ENCODE data around the gene BNC2.

DNA sequence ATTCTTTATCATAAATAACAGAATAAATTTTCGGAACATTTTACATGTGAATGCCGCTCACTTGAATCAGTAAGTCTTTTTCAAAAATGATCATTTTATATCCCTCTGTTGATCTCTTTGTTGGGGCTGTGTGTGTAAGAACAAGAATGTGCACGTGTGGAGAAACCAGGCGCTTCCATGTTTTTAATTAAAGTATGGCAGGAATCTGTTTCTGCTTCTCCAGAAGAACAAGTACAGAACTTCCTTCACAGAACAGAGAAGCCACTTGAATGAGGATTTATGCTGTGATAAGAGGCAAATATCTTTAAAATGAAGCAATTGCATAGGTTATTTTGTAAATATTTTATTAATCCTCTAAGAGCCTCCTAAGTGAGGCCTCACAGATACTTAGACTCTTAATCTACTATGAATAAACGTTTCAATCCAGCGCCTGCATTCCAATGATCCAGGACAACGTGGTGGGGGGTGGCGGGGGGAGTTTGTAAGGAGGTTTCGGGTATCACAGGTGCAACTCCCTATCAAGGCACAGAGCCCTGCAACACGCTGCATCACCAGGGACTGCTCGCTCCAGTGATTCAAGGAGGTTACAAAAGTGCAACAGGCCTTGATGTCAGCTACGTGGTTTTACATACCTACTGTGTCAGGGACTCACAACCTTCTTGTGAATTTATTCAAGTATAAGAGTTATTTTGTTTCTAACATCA, 409.2 kb downstream of the BNC2 start:
- TF ChIP-seq POLR2A (IDR thresholded peaks at IDR 0.05) = no peak
- TF ChIP-seq, protein P1, sequence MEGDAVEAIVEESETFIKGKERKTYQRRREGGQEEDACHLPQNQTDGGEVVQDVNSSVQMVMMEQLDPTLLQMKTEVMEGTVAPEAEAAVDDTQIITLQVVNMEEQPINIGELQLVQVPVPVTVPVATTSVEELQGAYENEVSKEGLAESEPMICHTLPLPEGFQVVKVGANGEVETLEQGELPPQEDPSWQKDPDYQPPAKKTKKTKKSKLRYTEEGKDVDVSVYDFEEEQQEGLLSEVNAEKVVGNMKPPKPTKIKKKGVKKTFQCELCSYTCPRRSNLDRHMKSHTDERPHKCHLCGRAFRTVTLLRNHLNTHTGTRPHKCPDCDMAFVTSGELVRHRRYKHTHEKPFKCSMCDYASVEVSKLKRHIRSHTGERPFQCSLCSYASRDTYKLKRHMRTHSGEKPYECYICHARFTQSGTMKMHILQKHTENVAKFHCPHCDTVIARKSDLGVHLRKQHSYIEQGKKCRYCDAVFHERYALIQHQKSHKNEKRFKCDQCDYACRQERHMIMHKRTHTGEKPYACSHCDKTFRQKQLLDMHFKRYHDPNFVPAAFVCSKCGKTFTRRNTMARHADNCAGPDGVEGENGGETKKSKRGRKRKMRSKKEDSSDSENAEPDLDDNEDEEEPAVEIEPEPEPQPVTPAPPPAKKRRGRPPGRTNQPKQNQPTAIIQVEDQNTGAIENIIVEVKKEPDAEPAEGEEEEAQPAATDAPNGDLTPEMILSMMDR (IDR thresholded peaks at IDR 0.05) = no peak
